Esophagus mucosa (tissue), 1 donor: ENCODE measurements around the gene ACOT7. TPM values are rescaled to one million over a fixed set of nuclear protein-coding genes. Genes with fewer than 3 reads are reported as not detected.

Source experiments
- ATAC-seq: fragments of 200-7000 bp; cut with Tn5 transposase; one replicate; pipeline ENCODE4 v1.9.1; 2020
- total RNA-seq: library from RNA; stranded (reverse); gene quantifications from one replicate; pipeline ENCODE4 v1.2.4, GENCODE V29; 2023
- donor health status: DM: yes; HTN: yes; CAD: no.

Gene ACOT7
- total RNA-seq, 1 donor from 2014 or later = 37.2 TPM

- no peak for ATAC-seq
Observed at GRCh38 chr1:6262555-6263420, 130.8 kb downstream of the ACOT7 start.

GRCh38 chr1:6261615-6261995 lies 132.0 kb downstream of the ACOT7 start:
- ATAC-seq = no peak

- peak; percentile 7 for ATAC-seq
Observed at GRCh38 chr1:6260961-6261614, 132.5 kb downstream of the ACOT7 start, which contains the start of gene GPR153. Gene GPR153, minus strand, starts transcription at chr1:6261098. Its CDS starts 6,193 bp downstream, at chr1:6254905.

GRCh38 chr1:6260433-6260934 lies 133.1 kb downstream of the ACOT7 start:
- peak; percentile 2 for ATAC-seq

GRCh38 chr1:6259491-6260362 lies 133.8 kb downstream of the ACOT7 start:
- ATAC-seq = peak; percentile 70

GRCh38 chr1:6258675-6259074 lies 134.9 kb downstream of the ACOT7 start:
- ATAC-seq = peak; percentile 88

GRCh38 chr1:6257541-6258069 lies 136.0 kb downstream of the ACOT7 start:
- ATAC-seq = no peak

GRCh38 chr1:6256645-6257044 lies 136.9 kb downstream of the ACOT7 start:
- no peak for ATAC-seq

GRCh38 chr1:6254691-6255090 lies 138.9 kb downstream of the ACOT7 start:
- ATAC-seq = no peak

- no peak for ATAC-seq
Observed at GRCh38 chr1:6253380-6253779, 140.2 kb downstream of the ACOT7 start.

GRCh38 chr1:6252374-6252710 lies 141.2 kb downstream of the ACOT7 start:
- no peak for ATAC-seq

GRCh38 chr1:6251681-6252373 lies 141.7 kb downstream of the ACOT7 start:
- no peak for ATAC-seq

- ATAC-seq = no peak
Observed at GRCh38 chr1:6251233-6251632, 142.3 kb downstream of the ACOT7 start.

GRCh38 chr1:6249739-6250689 lies 143.6 kb downstream of the ACOT7 start:
- no peak for ATAC-seq

- no peak for ATAC-seq
Observed at GRCh38 chr1:6248932-6249738, 144.4 kb downstream of the ACOT7 start.

- ATAC-seq = no peak
Observed at GRCh38 chr1:6248161-6248776, 145.3 kb downstream of the ACOT7 start.

GRCh38 chr1:6247651-6248050 lies 145.9 kb downstream of the ACOT7 start:
- ATAC-seq = no peak

- ATAC-seq = peak; percentile 62
Observed at GRCh38 chr1:6246497-6247467, 146.8 kb downstream of the ACOT7 start.
